Measurements from ENCODE around the gene CRX.
A peak's percentile ranks its signal among the peaks of the same experiment; 100 is the strongest.
"Not testable (repeated sequence)": the region's sequence is repeated elsewhere in the genome, so short reads cannot be mapped to it uniquely, and the experiment has no call there.

Gene CRX

DNA sequence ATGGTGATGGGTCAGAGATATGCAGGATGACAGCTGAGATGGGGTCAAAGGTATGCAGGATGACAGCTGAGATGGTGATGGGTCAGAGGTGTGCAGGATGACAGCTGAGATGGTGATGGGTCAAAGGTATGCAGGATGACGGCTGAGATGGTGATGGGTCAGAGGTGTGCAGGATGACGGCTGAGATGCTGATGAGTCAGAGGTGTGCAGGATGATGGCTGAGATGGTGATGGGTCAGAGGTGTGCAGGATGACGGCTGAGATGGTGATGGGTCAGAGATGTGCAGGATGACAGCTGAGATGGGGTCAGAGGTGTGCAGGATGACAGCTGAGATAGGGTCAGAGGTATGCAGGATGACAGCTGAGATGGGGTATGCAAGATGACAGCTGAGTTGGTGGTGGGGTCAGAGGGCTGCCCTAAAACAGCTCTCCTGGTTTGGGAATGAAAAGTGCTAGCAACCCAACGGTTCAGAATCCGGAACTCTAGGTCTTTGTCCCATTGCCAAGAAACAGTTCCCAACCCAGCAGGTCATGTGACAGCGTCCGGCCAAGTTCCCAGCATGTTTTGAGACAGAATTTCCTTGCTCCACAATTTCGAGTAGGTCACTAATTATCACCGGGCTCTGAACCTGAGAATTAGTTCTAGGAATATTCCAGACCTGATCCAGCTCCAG is 40.0 kb upstream of the CRX start:
- DNase-seq (ENCODE audit: low spot score): no peak
- TF ChIP-seq CTCF (IDR thresholded peaks at IDR 0.05; ENCODE audit: extremely low read depth, missing control alignments): no peak

- DNase-seq (ENCODE audit: low spot score): no peak
- TF ChIP-seq CTCF (IDR thresholded peaks at IDR 0.05; ENCODE audit: extremely low read depth, missing control alignments): no peak
Observed at GRCh38 chr19:47786566-47786965, 35.2 kb upstream of the CRX start.

DNA sequence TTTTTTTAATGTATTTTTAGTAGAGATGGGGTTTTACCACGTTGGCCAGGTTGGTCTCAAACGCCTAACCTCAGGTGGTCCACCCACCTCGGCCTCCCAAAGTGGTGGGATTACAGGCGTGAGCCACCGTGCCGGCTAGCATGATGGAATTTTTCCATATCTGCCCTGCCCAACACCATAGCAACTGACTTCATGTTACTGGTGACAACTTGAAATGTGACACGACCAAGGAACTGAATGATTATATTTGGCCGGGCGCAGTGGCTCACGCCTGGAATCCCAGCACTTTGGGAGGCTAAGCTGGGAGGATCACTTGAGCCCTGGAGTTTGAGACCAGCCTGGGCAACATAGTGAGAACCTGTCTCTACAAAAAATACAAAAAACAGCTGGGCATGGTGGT is 34.4 kb upstream of the CRX start:
- not testable (repeated sequence) for DNase-seq (ENCODE audit: low spot score)

DNA sequence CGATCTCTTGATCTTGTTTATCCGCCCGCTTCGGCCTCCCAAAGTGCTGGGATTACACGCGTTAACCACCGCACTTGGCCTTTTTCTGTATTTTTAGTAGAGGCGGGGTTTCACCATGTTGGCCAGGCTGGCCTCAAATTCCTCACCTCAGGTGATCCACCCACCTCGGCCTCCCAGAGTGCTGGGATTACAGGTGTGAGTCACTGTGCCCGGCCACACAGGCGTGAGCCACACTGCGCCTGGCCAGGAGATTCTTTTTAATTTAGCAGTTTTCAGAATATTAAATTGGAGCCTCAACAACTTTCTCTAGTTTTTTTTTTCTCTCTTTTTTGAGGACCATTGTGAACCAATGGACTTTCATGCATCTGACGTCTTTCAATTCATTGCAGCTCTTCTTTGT is 31.9 kb upstream of the CRX start:
- not testable (repeated sequence) for DNase-seq (ENCODE audit: low spot score)

DNA sequence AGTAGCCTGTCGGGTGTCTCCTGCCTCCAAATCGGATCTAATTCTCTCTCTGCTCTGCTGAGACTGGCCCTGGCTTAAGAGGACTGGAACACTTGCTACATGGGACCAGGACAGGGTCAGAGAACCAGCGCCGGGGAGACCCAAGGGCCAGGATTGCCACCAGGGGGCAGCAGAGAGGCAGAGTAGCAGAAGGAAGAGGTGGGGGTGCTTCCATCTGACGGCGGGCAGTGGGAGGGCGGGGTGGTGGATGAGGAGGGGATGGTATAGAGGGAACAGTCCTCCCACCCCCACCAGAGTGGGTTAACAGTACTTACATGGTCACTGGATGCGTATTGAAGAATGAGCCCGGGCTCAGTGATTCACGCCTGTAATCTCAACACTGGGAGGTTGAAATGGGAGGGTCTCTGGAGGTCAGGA is 31.3 kb upstream of the CRX start:
- peak; percentile 85 for TF ChIP-seq CTCF (IDR thresholded peaks at IDR 0.05; ENCODE audit: extremely low read depth, missing control alignments)
- DNase-seq (ENCODE audit: low spot score): peak; percentile 81

DNA sequence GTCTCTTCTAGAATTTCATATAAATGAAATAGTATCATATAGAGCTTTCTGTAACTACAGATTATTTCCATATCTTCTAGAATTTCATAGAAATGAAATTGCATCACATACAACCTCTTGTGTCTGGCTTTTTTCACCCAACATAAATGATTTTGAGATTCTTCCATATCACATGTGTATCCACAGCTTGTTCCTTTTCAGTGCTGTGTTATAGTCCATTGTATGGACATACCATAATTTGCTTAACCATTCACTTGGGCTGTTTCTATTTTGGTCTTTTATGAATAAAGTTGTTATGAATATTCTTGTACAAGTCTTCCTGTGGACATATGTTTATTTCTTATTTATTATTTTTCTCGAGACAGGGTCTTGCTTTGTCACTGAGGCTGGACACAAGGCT is 29.1 kb upstream of the CRX start:
- TF ChIP-seq CTCF (IDR thresholded peaks at IDR 0.05; ENCODE audit: extremely low read depth, missing control alignments): no peak

DNA sequence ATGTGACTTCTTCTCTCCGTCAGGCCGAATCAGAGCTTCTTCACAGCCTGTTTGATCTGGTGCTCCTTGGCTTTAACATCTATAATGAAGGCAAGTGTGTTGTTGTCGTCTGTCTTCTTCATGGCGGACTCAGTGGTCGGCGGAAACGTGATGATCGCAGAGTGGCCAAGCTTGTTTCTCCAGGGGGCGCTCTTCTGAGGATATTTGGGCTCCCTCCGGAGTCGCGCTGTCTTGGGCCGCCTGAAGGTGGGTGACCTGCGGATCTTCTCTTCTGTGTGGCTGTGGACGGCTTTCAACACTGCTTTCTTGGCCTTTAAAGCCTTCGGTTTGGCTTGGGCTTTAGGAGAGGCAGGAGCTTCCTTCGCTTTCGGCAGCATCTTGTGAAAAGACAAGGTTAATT is 27.2 kb upstream of the CRX start:
- no peak for TF ChIP-seq CTCF (IDR thresholded peaks at IDR 0.05; ENCODE audit: extremely low read depth, missing control alignments)
- no peak for DNase-seq (ENCODE audit: low spot score)

More for the DNA sequence above, 29.1 kb upstream of the CRX start:
- no peak for DNase-seq (ENCODE audit: low spot score)

DNA sequence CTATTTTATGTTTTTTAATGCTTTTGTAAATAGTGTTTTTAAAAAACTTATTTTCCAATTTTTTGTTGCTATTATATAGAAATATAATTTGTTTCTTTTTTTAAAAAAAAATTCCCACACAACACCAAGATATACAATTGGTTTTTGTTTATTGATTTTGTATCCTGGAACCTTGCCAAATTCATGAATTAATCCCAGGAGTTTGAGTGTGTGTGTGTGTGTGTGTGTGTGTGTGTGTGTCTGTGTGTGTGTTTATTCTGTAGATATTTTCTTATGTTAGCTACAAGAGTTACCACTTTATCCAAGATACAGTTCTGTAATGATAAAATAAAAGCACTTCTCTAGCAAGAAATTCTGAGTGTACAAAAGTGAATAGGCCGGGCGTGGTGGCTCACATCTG is 25.0 kb upstream of the CRX start:
- no peak for TF ChIP-seq CTCF (IDR thresholded peaks at IDR 0.05; ENCODE audit: extremely low read depth, missing control alignments)
- no peak for DNase-seq (ENCODE audit: low spot score)
